MG63 (cell line): Measurements from ENCODE around the gene PPP6R3. TPM values are rescaled to one million over a fixed set of nuclear protein-coding genes. Genes with fewer than 3 reads are reported as not detected.

Source experiments
- DNase-seq: peaks from one replicate; pipeline ENCODE4 v3.0.0-alpha.2; 2020
- H3K27me3 ChIP-seq: fragments of 250-450 bp; sonication (Bioruptor Pico); 2 replicates; pipeline ENCODE4 v1.5.1; 2020; ENCODE audit warnings: mild to moderate bottlenecking, moderate library complexity
- H3K36me3 ChIP-seq: fragments of 250-450 bp; sonication (Bioruptor Pico); 2 replicates; pipeline ENCODE4 v1.5.1; 2020; ENCODE audit warnings: mild to moderate bottlenecking, moderate library complexity
- H3K4me3 ChIP-seq: fragments of 250-450 bp; sonication (Bioruptor Pico); 2 replicates; pipeline ENCODE4 v1.5.1; 2020; ENCODE audit warnings: mild to moderate bottlenecking, moderate library complexity
- H3K9me3 ChIP-seq: fragments of 250-450 bp; sonication (Bioruptor Pico); 2 replicates; pipeline ENCODE4 v1.5.1; 2020; ENCODE audit warnings: mild to moderate bottlenecking, moderate library complexity
- total RNA-seq: library from RNA; depleted of rRNA; stranded (reverse); fragments of >200 nt; shearing (Covaris generic); gene quantifications from 2 replicates; pipeline ENCODE4 v1.2.3, GENCODE V29; 2014; ENCODE audit warnings: low replicate concordance

PPP6R3 gene
- total RNA-seq, 1 experiment from 2014 or later = 68.5 TPM

GRCh38 chr11:68651208-68651984, 190.8 kb downstream of the PPP6R3 start:
- Histone ChIP-seq H3K27me3 (peaks cover 7% of the 10 kb centered on the region; the same call in 1 of the 2 replicates), H3K4me3 (no peak overlapping the region), H3K36me3 (no peaks in the 10 kb centered on the region), H3K9me3 (peaks cover 8% of the 10 kb centered on the region)
- DNase-seq = no peak

- peaks cover 3% of the 10 kb centered on the region; the same call in 1 of the 2 replicates for H3K27me3 ChIP-seq
- H3K36me3 ChIP-seq = no peaks in the 10 kb centered on the region
- H3K9me3 ChIP-seq = peaks cover 1% of the 10 kb centered on the region; the same call in 1 of the 2 replicates
- H3K4me3 ChIP-seq = no peak overlapping the region
- no peak for DNase-seq
Observed at GRCh38 chr11:68651985-68652682, 191.6 kb downstream of the PPP6R3 start.

GRCh38 chr11:68652683-68653156, 192.2 kb downstream of the PPP6R3 start:
- H3K4me3 ChIP-seq = no peak overlapping the region
- no peaks in the 10 kb centered on the region for H3K36me3 ChIP-seq
- DNase-seq = no peak
- H3K9me3 ChIP-seq = no peaks in the 10 kb centered on the region
- peaks cover 3% of the 10 kb centered on the region; the same call in 1 of the 2 replicates for H3K27me3 ChIP-seq

- H3K9me3 ChIP-seq = no peaks in the 10 kb centered on the region
- H3K4me3 ChIP-seq = no peak overlapping the region
- no peak for DNase-seq
- H3K36me3 ChIP-seq = no peaks in the 10 kb centered on the region
- peaks cover 3% of the 10 kb centered on the region; the same call in 1 of the 2 replicates for H3K27me3 ChIP-seq
Observed at GRCh38 chr11:68653486-68654430, 193.2 kb downstream of the PPP6R3 start.

- no peak for DNase-seq
- Histone ChIP-seq H3K4me3 (no peak overlapping the region), H3K36me3 (no peaks in the 10 kb centered on the region), H3K9me3 (no peaks in the 10 kb centered on the region), H3K27me3 (no peaks in the 10 kb centered on the region)
Observed at GRCh38 chr11:68654978-68655377, 194.4 kb downstream of the PPP6R3 start.

- Histone ChIP-seq H3K36me3 (no peaks in the 10 kb centered on the region), H3K27me3 (no peaks in the 10 kb centered on the region), H3K9me3 (no peaks in the 10 kb centered on the region), H3K4me3 (no peak overlapping the region)
- no peak for DNase-seq
Observed at GRCh38 chr11:68655406-68655805, 194.9 kb downstream of the PPP6R3 start.

- no peak for DNase-seq
- H3K4me3 ChIP-seq = no peak overlapping the region
- no peaks in the 10 kb centered on the region for H3K9me3 ChIP-seq
- H3K27me3 ChIP-seq = no peaks in the 10 kb centered on the region
- H3K36me3 ChIP-seq = no peaks in the 10 kb centered on the region
Observed at GRCh38 chr11:68655806-68656205, 195.3 kb downstream of the PPP6R3 start.

GRCh38 chr11:68657021-68657780, 196.6 kb downstream of the PPP6R3 start:
- H3K27me3 ChIP-seq = no peaks in the 10 kb centered on the region
- no peaks in the 10 kb centered on the region for H3K9me3 ChIP-seq
- no peak overlapping the region for H3K4me3 ChIP-seq
- DNase-seq = no peak
- no peaks in the 10 kb centered on the region for H3K36me3 ChIP-seq

GRCh38 chr11:68658097-68658496, 197.5 kb downstream of the PPP6R3 start:
- H3K27me3 ChIP-seq = no peaks in the 10 kb centered on the region
- no peak for DNase-seq
- H3K9me3 ChIP-seq = no peaks in the 10 kb centered on the region
- H3K36me3 ChIP-seq = no peaks in the 10 kb centered on the region
- no peak overlapping the region for H3K4me3 ChIP-seq

GRCh38 chr11:68658661-68659060, 198.1 kb downstream of the PPP6R3 start:
- DNase-seq = no peak
- Histone ChIP-seq H3K9me3 (no peaks in the 10 kb centered on the region), H3K36me3 (no peaks in the 10 kb centered on the region), H3K4me3 (no peak overlapping the region), H3K27me3 (no peaks in the 10 kb centered on the region)

GRCh38 chr11:68659158-68659921, 198.8 kb downstream of the PPP6R3 start:
- DNase-seq = peak; percentile 83
- Histone ChIP-seq H3K4me3 (no peak overlapping the region), H3K9me3 (no peaks in the 10 kb centered on the region), H3K36me3 (no peaks in the 10 kb centered on the region), H3K27me3 (no peaks in the 10 kb centered on the region)

GRCh38 chr11:68660066-68660810, 199.7 kb downstream of the PPP6R3 start:
- Histone ChIP-seq H3K4me3 (no peak overlapping the region), H3K36me3 (no peaks in the 10 kb centered on the region), H3K27me3 (no peaks in the 10 kb centered on the region), H3K9me3 (no peaks in the 10 kb centered on the region)
- DNase-seq = no peak

GRCh38 chr11:68661014-68661413, 200.5 kb downstream of the PPP6R3 start:
- Histone ChIP-seq H3K27me3 (no peaks in the 10 kb centered on the region), H3K36me3 (no peaks in the 10 kb centered on the region), H3K4me3 (no peak overlapping the region), H3K9me3 (no peaks in the 10 kb centered on the region)
- no peak for DNase-seq

GRCh38 chr11:68661697-68662603, 201.4 kb downstream of the PPP6R3 start:
- H3K4me3 ChIP-seq = no peak overlapping the region
- no peak for DNase-seq
- H3K27me3 ChIP-seq = no peaks in the 10 kb centered on the region
- no peaks in the 10 kb centered on the region for H3K36me3 ChIP-seq
- no peaks in the 10 kb centered on the region for H3K9me3 ChIP-seq
